GM12878 (cell line): ENCODE data around the gene ECEL1.

ENCODE experiments used
- EZH2 ChIP-seq: IDR thresholded peaks from 2 replicates; pipeline ENCODE4 v1.6.1; 2012; ENCODE audit warnings: low read depth, mild to moderate bottlenecking, control low read depth, inconsistent platforms, low read length, borderline replicate concordance; ENCODE audit not compliant: control insufficient read depth
- FOS ChIP-seq: IDR thresholded peaks from 3 replicates; pipeline ENCODE4 v1.6.1; 2011; ENCODE audit warnings: borderline replicate concordance; ENCODE audit not compliant: insufficient read length; ENCODE audit errors: extremely low read depth
- POLR2A ChIP-seq: IDR thresholded peaks from 2 replicates; pipeline ENCODE4 v1.6.1; 2011; ENCODE audit warnings: low read depth, mild to moderate bottlenecking, low read length
- SRF ChIP-seq, 2 experiments: IDR thresholded peaks; 2 replicates each; pipeline ENCODE4 v1.6.1; 2011; ENCODE audit warnings: low read depth in 2 of 2, low read length in 2 of 2, mild to moderate bottlenecking in 1 of 2, moderate library complexity in 1 of 2
- STAT3 ChIP-seq: IDR thresholded peaks from 2 replicates; pipeline ENCODE4 v1.6.1; 2011; ENCODE audit warnings: low read depth, low read length, improper control_type of control experiment
- ZNF24 ChIP-seq: fragments of 450-650 bp; IDR thresholded peaks from 2 replicates; pipeline ENCODE4 v1.6.1; 2017; ENCODE audit warnings: antibody characterized with exemption, mild to moderate bottlenecking
- TF ChIP-seq, protein P1 (sequence below), 3 experiments: IDR thresholded peaks in 2 of 3; conservative IDR thresholded peaks in 1 of 3; 2 replicates each; pipeline ENCODE4 v1.5.1; 2011; ENCODE audit warnings: low read depth in 3 of 3, low read length in 3 of 3, mild to moderate bottlenecking in 3 of 3, control low read depth in 2 of 3, moderate library complexity in 2 of 3, inconsistent platforms in 1 of 3, mixed read lengths in 1 of 3; ENCODE audit not compliant: control insufficient read depth in 2 of 3, insufficient read depth in 1 of 3; ENCODE audit errors: extremely low read depth in 1 of 3
- TF ChIP-seq, protein P2 (sequence below): fragments of 450-650 bp; IDR thresholded peaks from 2 replicates; pipeline ENCODE4 v1.6.1; 2014; ENCODE audit warnings: mild to moderate bottlenecking

DNA sequence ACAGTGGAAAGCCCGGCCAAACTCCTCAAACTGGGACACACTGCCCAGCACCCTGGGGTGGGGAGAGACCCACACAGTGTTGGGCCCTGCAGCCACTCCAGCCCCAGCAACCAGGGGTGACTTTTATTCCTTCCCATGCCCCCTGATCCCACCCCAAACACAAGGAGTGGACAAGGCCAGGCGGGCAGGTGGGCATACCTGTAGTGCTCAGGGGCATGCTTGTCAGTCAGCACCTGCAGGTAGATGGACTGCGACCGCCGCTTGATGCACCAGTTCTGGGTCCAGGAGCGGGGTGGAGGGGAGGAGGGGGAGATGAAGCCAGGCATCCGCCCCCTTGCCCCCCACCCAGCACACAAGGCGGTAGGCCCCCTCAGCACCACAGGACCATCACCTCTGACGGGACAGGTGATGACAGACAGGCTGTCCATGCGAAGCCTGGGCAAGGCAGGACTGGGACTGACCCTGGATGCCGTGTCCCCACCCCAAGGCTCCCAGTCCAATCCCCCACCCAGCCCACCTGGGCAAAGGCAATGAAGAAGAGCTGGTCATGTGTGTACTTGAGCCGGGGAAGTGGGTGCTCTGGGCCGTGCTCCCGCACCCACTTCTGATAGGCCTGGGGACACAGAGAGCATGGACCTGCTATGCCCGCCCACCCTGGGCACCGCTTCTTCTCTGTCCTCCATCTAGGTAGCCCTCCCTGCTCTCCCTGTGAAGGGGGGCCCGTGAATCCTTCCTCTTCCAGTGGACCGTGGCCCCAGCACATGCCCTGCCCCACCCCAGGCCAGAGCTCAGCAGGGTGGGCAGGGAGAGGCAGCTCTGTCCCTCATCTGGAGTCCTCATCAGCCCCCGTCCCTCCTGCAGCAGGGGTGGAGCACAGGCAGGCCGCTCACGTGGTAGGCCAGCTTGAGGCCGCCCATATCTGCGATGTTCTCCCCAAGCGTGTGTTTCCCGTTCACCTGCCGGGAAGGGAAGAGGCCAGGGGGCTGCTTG lies 7.1 kb downstream of the ECEL1 start:
- TF ChIP-seq, protein P1, sequence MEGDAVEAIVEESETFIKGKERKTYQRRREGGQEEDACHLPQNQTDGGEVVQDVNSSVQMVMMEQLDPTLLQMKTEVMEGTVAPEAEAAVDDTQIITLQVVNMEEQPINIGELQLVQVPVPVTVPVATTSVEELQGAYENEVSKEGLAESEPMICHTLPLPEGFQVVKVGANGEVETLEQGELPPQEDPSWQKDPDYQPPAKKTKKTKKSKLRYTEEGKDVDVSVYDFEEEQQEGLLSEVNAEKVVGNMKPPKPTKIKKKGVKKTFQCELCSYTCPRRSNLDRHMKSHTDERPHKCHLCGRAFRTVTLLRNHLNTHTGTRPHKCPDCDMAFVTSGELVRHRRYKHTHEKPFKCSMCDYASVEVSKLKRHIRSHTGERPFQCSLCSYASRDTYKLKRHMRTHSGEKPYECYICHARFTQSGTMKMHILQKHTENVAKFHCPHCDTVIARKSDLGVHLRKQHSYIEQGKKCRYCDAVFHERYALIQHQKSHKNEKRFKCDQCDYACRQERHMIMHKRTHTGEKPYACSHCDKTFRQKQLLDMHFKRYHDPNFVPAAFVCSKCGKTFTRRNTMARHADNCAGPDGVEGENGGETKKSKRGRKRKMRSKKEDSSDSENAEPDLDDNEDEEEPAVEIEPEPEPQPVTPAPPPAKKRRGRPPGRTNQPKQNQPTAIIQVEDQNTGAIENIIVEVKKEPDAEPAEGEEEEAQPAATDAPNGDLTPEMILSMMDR (IDR thresholded peaks at IDR 0.05 in 2 of 3, conservative IDR thresholded peaks at IDR 0.05 in 1 of 3; ENCODE audit: control insufficient read depth in 2 of 3, extremely low read depth in 1 of 3, insufficient read depth in 1 of 3, low read depth in 3 of 3, low read length in 3 of 3) = no peak
- TF ChIP-seq ZNF24 (no peak), SRF (IDR thresholded peaks at IDR 0.05; ENCODE audit: low read depth in 2 of 2, low read length in 2 of 2) (no peak), EZH2 (no peak), FOS (no peak), STAT3 (no peak), POLR2A (no peak)
- TF ChIP-seq, protein P2, sequence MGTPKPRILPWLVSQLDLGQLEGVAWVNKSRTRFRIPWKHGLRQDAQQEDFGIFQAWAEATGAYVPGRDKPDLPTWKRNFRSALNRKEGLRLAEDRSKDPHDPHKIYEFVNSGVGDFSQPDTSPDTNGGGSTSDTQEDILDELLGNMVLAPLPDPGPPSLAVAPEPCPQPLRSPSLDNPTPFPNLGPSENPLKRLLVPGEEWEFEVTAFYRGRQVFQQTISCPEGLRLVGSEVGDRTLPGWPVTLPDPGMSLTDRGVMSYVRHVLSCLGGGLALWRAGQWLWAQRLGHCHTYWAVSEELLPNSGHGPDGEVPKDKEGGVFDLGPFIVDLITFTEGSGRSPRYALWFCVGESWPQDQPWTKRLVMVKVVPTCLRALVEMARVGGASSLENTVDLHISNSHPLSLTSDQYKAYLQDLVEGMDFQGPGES = no peak
